Chondrocyte (in vitro differentiated cells): ENCODE data around the gene NDFIP1. TPM values are rescaled to one million over a fixed set of nuclear protein-coding genes. Genes with fewer than 3 reads are reported as not detected.

Source experiments
- DNase-seq: peaks from one replicate; pipeline ENCODE4 v3.0.0; 2021; ENCODE audit warnings: mixed read lengths, low spot score
- H3K27ac Mint-ChIP-seq: one replicate; pipeline ENCODE4 v1.8.0; 2021; ENCODE audit warnings: mild to moderate bottlenecking, moderate library complexity, mixed read lengths; ENCODE audit not compliant: unreplicated experiment
- H3K27me3 Mint-ChIP-seq: 2 replicates; pipeline ENCODE4 v1.8.0; 2021; ENCODE audit warnings: low read depth, mixed read lengths
- H3K36me3 Mint-ChIP-seq: 2 replicates; pipeline ENCODE4 v1.8.0; 2021; ENCODE audit warnings: low read depth, mixed read lengths
- H3K4me1 Mint-ChIP-seq: 2 replicates; pipeline ENCODE4 v1.8.0; 2021; ENCODE audit warnings: low read depth, mild to moderate bottlenecking, mixed read lengths
- H3K4me3 Mint-ChIP-seq: one replicate; pipeline ENCODE4 v1.8.0; 2021; ENCODE audit warnings: mild to moderate bottlenecking, moderate library complexity, mixed read lengths; ENCODE audit not compliant: unreplicated experiment
- H3K9me3 Mint-ChIP-seq: 2 replicates; pipeline ENCODE4 v1.8.0; 2021; ENCODE audit warnings: low read depth, mixed read lengths
- total RNA-seq: library from RNA; stranded (reverse); gene quantifications from 3 replicates; pipeline ENCODE4 v1.2.1, GENCODE V29; 2021
- TF ChIP-seq, protein P1 (sequence below): fragments of 200-600 bp; sonication (generic); IDR thresholded peaks from 2 replicates; pipeline ENCODE4 v1.5.0; 2021; ENCODE audit warnings: antibody characterized with exemption, mild to moderate bottlenecking, moderate library complexity

The NDFIP1 gene
- total RNA-seq, 1 donor from 2014 or later = 64.2 TPM

- peaks cover 2% of the 10 kb centered on the region for H3K36me3 Mint-ChIP-seq
- H3K9me3 Mint-ChIP-seq = peaks cover 2% of the 10 kb centered on the region
- no peak for DNase-seq
- H3K27ac Mint-ChIP-seq = no peak overlapping the region
- H3K4me1 Mint-ChIP-seq = peaks cover 26% of the 10 kb centered on the region
- TF ChIP-seq, protein P1, sequence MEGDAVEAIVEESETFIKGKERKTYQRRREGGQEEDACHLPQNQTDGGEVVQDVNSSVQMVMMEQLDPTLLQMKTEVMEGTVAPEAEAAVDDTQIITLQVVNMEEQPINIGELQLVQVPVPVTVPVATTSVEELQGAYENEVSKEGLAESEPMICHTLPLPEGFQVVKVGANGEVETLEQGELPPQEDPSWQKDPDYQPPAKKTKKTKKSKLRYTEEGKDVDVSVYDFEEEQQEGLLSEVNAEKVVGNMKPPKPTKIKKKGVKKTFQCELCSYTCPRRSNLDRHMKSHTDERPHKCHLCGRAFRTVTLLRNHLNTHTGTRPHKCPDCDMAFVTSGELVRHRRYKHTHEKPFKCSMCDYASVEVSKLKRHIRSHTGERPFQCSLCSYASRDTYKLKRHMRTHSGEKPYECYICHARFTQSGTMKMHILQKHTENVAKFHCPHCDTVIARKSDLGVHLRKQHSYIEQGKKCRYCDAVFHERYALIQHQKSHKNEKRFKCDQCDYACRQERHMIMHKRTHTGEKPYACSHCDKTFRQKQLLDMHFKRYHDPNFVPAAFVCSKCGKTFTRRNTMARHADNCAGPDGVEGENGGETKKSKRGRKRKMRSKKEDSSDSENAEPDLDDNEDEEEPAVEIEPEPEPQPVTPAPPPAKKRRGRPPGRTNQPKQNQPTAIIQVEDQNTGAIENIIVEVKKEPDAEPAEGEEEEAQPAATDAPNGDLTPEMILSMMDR = no peak
- H3K4me3 Mint-ChIP-seq = no peak overlapping the region
- no peaks in the 10 kb centered on the region for H3K27me3 Mint-ChIP-seq
Observed at GRCh38 chr5:142125963-142126362, 17.4 kb downstream of the NDFIP1 start.

GRCh38 chr5:142128675-142129208 is 20.2 kb downstream of the NDFIP1 start:
- Mint-ChIP-seq H3K27ac (no peak overlapping the region), H3K4me1 (peaks cover 19% of the 10 kb centered on the region), H3K27me3 (no peaks in the 10 kb centered on the region), H3K4me3 (no peak overlapping the region), H3K9me3 (peaks cover 2% of the 10 kb centered on the region), H3K36me3 (no peaks in the 10 kb centered on the region)
- DNase-seq = no peak
- TF ChIP-seq, protein P1 = no peak

- DNase-seq = no peak
- TF ChIP-seq, protein P1 = no peak
- Mint-ChIP-seq H3K36me3 (no peaks in the 10 kb centered on the region), H3K27ac (no peak overlapping the region), H3K4me1 (peaks cover 19% of the 10 kb centered on the region), H3K27me3 (no peaks in the 10 kb centered on the region), H3K4me3 (no peak overlapping the region), H3K9me3 (peaks cover 2% of the 10 kb centered on the region)
Observed at GRCh38 chr5:142129446-142130066, 21.0 kb downstream of the NDFIP1 start.

DNA sequence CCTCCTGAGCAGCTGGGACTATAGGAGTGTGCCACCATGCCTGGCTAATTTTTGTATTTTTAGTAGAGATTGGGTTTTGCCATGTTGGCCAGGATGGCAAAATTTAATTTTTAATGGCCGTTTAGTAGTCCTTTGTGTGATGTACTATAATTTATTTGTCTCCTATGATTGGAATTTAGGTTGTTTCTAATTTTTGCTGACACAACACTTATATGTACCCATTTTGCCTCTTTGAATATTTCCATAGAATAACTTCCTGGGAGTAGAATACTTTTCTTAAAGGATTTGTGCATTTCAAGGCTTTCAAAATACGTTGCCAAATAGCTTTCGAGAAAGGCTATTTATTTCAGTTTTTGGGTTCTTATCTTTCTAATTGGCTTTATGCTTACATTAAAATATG is 22.8 kb downstream of the NDFIP1 start:
- Mint-ChIP-seq H3K4me1 (peaks cover 19% of the 10 kb centered on the region), H3K9me3 (no peaks in the 10 kb centered on the region), H3K36me3 (peaks cover 2% of the 10 kb centered on the region), H3K27me3 (no peaks in the 10 kb centered on the region), H3K4me3 (no peak overlapping the region), H3K27ac (no peak overlapping the region)
- DNase-seq = no peak
- TF ChIP-seq, protein P1 = no peak

DNA sequence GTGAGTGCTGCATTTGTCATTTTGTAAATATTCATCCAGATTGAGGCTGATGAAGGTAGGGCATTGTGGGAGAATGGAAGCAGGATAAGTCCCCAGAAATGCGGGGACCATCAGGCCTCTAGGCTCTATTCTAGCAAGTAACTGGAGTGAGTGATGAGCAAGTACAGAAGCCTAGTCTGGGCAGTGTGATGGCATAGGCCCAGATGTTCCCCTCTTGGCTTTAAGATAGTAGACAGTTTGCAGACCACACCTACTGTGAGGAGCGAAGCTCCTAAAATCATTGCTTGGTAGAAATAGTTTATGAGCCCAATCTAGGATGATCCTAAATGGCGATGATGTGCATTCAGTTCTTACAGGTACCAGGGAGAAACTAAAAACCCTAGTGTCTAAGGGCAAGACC is 24.3 kb downstream of the NDFIP1 start:
- no peak overlapping the region for H3K4me3 Mint-ChIP-seq
- TF ChIP-seq, protein P1 = no peak
- no peak for DNase-seq
- H3K9me3 Mint-ChIP-seq = no peaks in the 10 kb centered on the region
- peaks cover 15% of the 10 kb centered on the region for H3K4me1 Mint-ChIP-seq
- H3K27me3 Mint-ChIP-seq = no peaks in the 10 kb centered on the region
- H3K36me3 Mint-ChIP-seq = peaks cover 2% of the 10 kb centered on the region
- no peak overlapping the region for H3K27ac Mint-ChIP-seq
